NCI-H2196 treated with DMSO at 0.1 percent for 48 hours (cell line): ENCODE measurements around the gene ISG15.
"Not testable (repeated sequence)": the region's sequence is repeated elsewhere in the genome, so short reads cannot be mapped to it uniquely, and the experiment has no call there.

Experiments
- DNase-seq: peaks from one replicate; lab custom pipeline; 2025; ENCODE audit not compliant: unreplicated experiment; lab: John Stamatoyannopoulos, UW

Gene ISG15

DNA sequence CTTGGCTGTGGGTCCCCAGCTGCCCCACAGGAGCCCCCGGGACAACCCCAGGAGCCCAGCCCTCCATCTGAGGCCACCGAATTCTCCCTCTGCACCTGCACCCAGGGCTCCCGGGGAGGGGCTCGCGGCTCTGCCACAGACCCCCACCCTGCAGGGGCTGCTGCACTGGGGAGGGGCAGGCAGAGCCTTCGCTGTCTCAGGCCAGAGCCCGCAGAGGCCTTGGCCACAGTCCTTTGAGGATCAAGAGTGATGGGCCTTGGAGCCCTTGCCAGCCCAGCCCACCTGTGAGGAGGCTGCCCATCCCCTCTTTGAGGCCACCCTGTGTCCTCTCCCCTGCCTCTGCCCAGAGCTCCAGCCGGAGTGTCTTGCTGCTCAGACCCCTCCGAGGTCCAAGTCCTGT lies 37.9 kb upstream of the ISG15 start:
- no peak for DNase-seq

DNA sequence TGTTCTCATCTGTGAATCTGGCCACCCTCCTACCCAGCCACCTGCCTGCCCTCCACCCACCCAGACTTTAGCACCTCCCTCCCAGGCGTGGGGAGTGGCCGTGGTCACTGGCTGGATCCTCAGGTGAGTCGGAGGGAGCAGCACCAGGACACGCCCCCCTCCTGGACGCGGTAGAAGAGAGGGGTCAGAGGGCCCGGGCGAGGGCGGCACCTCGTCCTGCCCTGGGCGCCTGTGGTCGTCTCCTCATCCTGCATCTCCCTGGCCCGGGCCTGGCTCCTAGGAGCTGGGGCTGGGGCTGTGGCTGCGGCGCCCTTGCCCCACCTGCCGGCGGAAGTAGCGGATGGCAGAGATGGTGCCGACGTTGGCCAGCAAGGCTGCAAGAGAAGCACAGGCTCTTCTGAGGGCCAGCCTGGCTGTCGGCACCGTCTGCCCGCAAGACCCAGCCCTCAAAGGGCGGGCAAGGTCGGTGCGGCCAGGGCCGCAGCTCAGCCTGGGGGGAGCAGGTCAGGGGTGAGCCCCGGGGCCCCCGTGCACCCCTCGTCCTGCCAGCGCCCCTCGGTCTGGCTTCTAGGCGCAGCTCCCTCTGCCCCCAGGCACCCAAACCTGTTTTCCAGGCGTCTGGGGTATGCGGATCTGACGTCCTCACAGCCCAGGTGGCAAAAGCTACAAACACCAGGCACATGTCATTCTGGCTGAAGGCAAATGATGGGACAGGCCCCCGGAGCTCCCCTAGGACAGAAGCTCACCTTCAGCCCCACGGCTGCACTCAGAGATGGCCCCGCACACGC lies 37.2 kb upstream of the ISG15 start:
- DNase-seq: peak; percentile 70

DNA sequence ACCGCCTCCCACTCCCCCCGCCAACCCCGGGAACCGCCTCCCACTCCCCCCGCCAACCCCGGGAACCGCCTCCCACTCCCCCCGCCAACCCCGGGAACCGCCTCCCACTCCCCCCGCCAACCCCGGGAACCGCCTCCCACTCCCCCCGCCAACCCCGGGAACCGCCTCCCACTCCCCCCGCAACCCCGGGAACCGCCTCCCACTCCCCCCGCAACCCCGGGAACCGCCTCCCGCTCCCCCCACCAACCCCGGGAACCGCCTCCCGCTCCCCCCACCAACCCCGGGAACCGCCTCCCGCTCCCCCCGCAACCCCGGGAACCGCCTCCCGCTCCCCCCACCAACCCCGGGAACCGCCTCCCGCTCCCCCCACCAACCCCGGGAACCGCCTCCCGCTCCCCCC lies 36.5 kb upstream of the ISG15 start:
- not testable (repeated sequence) for DNase-seq

DNA sequence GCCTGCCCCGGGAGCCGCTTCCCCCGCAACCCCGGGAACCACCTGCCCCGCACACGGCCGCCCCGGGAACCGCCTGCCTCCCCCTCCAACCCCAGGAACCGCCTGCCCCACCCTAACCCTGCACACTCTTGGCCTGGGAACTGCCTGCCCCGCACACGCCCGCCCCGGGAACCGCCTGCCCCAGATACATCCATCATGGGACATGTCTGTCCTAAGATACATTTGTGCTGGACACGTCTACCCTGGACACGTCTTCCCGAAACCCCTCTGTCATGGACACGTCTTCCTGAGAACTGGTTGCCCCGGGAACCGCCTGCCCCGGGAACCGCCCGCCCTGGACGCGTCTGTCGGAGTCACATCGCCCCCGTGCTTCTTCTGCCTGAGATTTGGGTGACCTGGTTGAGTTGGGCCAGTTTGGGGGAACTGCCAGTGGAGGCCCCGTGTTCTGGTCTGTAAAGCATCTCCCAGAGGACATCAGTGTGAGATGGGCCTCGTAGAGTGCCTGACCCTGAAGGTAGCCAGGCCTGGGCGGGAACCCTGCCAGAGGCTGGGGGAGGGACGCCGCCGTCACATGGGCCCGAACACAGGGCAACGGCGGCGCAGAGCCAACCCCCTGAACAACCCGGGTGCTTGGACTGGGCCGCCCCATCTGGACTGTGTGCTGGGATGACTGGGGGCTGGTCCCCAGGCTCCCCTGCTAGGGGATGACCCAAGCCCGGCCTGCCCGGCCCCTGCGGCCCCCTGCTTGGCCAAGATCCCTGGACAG lies 35.0 kb upstream of the ISG15 start:
- no peak for DNase-seq

DNA sequence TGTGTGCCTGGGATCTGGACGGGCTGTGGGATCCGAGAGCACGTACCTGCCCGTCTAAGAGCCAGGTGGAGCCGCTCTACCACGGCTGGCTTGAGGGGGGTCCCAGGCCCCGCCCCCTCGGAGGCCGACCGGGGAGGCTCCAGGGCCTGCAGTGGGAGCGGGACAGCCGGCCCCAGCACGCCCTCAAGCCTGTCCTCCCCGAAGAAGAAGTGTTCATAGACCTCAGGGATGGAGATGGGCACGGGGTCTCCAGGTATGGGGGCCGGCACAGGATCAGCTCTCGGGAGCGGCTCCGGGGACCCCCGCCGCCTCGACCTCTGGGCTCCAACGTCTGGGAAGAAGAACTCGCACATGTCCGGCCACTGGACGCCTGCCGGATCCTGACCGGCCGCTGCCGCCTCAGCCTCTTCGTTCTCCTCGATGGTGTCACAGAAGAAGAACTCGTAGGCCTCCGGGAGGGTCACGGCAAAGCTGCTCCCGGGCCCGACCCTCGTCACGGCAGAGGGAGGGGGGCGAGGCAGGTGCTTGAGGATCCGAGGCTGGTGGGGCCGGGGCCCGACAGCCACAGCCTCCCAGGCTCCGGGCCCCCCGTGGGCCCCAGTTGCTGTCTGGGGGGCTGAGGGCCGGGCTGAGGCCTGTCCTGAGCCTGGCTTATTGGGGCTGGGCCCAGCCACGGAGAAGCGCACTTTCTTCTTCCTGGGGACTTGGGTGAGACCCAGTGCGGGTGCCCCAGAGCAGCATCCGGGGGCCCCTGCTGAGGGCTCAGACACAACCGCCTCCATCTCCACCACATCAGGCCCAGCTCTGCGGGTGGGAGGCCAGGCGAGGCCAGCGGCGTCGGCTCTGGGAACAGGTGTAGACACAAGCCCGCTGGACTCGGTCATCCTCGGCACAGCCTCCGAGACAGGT lies 34.2 kb upstream of the ISG15 start:
- no peak for DNase-seq

DNA sequence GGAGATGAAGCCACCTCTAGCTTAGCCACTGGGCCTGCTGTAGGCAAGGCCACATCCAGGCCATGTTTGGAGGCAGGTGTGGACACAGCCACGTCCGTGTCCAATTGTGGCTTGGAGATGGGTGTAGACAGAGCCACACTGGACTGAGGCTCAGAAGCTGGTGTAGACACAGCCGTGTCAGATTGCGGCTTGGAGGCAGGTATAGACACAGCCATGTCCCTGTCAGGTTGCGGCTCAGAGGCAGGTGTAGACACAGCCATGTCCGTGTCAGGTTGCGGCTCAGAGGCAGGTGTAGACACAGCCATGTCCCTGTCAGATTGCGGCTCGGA lies 33.6 kb upstream of the ISG15 start:
- no peak for DNase-seq

DNA sequence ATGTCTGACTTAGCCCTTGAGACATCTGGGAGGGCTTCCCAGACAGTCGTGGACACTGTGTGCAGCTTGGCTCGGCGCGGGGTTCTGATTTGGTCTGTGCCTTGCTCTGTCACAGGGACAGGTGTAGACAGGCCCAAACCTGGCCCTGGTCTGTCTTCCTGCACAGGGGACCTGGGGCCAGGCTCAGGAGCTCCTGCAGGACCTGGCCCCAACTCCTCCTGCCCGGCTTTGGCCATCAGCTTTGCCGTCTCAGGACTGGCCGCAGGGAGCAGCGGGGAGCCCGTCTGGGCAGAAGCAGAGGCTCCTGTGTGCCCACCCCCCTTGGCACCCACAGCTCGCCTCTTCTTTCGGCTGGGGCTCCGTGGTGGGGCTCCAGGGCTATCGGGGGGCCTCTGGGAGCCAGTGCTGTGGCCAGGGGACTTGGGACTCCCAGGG lies 33.1 kb upstream of the ISG15 start:
- no peak for DNase-seq

DNA sequence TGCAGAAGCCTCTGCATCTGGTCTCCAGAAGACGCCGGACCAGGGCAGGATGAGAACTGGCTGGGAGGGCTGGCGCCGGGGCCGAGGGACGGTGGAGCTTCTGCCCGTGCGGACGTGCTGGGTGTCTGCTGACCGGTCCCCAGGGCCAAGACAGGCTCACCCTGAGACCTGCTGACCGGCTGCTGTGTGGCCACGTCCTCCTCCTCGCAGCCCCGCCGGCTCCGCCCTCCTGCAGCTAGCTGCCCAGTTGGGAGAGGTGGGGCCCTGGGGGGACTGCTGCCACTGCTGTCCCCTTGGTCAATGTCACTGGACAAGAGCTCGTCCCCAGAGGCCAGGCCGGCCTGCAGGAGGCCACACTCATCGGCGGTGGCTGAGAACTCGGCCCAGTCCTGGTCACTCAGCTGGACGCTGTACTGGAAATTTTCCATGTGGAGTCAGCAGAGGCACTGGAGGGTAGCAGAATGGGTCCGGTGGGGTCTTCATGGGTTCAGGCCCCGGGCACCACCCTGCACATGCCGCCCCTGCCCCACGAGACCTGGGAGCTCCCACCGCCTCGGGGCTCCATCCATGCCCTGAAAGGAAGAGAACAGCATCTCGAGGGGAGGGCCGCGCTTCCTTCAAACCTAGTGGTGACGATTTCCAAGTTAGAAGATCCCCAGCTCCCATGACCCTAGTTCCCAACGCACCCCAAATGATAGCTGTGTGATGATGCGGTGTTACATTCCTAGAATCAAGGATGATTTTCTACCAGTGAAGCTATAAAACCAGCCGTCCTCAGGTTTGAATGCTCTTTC lies 32.5 kb upstream of the ISG15 start:
- no peak for DNase-seq

DNA sequence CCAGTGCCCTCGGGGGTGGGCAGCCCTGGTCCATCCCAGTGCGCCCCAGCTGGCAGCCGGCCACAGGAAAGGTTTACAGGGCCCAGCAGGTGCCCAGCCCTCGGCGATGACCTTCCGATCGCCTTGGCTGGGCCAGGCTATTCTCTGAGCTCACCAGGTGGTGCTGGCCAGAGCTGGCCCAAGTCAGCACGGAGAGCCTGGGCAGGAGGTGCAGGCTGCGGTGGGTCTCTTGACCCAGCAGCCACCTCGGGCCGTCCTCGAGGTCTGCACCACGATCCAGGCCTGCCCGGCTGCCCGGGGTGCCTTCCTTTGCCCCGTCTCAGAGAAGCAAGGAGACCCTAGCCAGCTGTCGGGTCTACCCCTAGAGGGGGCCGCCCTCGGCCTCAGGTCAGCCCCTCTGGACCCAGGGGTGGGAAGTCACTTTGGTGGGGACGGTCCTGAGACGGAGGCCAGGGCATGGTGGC lies 31.8 kb upstream of the ISG15 start:
- no peak for DNase-seq

DNA sequence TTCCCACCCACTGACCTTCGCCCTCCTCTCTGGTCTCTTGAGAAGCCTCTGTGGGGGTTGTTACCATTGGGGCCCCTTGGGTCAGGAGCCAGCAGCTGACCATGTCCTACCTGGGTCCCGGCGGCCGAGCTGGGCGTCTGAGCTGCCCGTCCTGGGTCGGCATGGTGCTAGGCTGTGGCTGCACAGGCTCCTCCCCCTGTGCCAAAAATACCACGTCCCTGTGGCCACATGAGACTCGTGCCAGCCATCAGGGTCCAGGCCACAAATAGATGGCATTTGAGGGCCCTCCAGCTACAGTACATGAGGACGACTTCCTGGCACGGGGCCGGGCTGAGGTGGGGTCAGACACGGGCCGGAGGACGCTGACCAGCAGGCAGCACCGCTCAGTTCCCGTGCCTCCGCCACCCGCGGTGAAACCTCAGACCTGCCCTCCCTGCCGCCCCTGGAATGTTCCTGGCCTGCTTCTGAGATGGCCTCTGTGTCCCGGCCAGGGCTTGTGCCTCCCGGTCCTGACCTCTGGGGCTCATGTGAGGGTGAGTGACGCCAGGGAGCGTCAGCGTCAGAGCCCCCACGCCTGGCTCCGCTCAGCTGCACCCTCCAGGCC lies 31.2 kb upstream of the ISG15 start, which contains the start of gene PERM1:
Gene PERM1, minus strand, starts transcription at position 139 of the 604 bp plus-strand sequence. CDS start 1,064 bp downstream, outside the sequence.
- DNase-seq: no peak

DNA sequence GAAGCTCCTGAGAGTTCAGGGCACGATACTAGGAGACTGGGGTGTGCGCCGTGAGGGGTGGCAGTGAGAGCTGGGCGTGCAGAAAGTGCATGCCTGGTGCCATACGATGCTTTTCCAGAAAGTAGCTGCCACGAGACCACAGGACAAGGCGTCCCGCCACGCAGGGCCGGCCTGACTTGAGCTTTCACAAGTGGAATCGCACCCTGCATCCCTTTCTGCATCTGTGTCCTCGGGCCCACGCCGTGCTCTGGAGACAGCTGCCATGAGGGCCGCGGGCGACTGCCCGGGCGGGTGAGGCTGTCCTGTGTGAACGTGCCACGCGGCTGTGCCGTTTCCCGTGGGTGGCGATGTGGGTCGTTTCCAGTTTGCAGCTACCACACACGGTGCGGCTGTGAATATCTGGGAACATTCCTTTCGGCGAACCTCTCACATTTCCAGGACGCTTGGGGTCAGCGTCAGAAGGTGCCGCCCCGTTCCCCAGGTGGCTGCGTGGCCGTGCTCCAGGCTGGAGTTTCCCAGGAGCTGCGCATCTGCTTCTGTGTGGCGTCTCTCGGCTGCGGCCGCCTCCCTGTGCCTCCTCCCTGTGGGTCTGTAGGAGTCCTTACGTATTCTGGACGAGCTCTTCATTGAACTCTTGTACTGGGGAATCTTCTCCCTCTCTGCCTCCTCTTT lies 30.4 kb upstream of the ISG15 start:
- no peak for DNase-seq

DNA sequence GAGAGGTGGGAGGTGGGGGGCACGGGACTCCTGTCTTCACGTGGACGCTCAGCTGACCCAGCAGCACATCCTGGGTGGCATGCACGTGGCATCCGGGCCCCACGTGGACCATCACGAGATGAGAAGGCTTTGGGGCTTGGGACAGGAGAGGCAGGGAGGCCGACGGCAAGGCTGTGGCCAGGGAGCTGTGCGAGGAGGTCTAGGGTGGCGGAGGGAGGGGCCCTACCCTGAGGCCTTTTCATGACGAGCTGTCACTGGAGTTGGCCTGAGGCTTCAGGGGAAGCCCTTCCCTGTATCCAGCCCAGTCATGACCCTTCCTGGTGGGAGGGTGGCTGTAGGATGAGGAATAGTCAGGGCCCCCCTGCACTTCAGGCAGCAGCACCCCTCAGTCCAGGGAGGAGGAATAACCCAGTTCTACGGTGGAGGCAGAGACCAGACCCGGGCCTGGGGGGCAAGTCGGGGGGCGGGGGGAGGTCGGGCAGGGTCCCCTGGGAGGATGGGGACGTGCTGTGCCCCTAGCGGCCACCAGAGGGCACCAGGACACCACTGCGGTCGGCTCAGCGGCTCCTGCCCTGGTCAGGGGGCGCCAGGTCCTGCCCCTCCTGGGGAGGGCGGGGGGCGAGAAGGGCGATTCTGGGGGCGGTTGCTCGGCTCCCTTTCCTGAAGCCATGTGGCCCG lies 29.4 kb upstream of the ISG15 start:
- DNase-seq: no peak

DNA sequence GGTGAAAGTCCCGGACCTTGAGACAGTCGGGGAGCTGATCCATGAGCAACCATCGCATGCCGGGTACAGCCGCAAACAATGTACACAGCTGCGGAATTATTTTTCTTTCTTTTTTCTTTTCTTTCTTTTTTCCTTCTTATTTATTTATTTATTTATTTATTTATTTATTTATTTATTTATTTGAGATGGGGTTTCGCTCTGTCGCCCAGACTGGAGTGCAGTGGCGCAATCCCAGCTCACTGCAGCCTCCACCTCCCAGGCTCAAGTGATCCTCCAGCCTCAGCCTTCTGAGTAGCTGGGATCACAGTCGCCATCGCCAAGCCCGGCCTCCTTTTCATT lies 28.9 kb upstream of the ISG15 start:
- no peak for DNase-seq

DNA sequence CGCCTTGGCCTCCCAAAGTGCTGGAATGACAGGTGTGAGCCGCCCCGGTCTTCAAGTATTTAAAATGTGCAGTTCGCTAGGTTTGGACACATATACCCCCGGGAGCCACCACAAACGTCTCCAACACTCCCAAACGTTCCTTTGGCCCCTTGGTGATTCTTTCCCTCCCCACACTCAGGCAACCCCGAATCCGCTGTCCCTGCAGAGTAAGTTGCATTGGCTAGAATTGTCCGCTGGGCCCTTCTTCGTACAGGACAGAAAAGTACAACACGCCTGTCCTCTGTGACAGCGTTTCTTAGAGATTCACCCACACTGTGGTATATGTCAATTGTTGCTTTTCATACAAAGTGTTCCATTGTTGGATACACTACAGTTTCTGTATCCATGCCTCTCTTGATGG lies 28.2 kb upstream of the ISG15 start:
- no peak for DNase-seq

DNA sequence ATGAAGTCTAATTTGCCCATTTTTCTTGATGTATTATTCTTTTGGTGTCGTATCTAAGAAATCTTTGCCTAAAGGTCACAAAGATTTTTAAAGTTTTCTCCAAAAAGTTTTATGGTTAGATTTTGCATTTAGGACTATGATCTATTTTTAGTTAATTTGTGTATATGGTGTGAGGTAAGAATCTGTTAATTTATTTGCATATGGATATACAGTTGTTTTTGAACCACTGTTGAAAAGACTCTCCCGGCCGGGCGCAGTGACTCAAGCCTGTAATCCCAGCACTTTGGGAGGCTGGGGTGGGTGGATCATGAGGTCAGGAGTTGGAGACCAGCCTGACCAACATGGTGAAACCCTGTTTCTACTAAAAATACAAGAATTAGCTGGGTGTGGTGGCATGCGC lies 25.2 kb upstream of the ISG15 start:
- not testable (repeated sequence) for DNase-seq

DNA sequence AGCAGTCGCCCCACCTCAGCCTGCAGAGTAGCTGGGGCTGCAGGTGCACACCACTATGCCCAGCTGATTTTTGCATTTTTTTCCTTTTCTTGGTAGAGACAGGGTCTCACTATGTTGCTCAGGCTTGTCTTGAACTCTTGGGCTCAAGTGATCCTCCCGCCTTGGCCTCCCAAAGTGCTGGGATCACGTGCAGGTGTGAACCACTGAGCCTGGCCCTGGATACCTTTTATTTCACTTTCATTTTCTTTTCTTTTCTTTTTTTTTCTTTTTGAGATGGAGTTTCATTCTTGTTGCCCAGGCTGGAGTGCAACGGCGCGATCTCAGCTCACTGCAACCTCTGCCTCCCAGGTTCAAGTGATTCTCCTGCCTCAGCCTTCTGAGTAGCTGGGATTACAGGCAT lies 22.0 kb upstream of the ISG15 start:
- not testable (repeated sequence) for DNase-seq

DNA sequence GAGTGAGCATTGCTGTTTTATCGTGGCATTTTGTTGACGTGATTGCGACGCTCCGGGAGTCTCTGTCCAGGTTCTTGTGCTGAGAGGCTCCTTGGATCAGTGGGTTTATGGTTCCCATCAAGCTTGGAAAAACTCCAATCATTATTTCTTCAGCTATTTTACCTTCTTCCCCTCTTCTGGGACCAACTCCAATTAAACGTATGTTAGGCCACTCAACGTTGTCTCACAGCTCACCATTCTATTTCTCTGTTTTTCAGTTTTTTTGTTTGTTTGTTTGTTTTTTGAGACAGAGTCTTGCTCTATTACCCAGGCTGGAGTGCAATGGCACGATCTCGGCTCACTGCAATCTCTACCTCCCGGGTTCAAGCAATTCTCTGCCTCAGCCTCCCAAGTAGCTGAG lies 21.4 kb upstream of the ISG15 start:
- DNase-seq: no peak

DNA sequence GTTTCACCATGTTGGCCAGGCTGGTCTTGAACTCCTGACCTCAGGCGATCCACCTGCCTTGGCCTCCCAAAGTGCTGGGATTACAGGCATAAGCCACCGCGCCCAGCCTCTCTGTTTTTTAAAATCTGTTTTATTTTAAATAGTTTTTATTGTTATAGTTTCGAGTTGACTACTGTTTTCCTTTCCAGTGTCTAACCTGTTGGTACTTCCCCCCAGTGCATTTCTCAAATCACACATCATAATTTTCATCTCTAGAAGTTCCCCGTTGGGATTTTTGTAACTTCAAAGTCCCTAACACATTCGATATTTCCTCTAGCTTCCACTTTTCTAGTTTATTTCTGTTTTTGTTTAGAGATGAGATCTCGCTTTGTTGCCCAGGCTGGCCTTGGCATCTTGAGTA lies 20.9 kb upstream of the ISG15 start:
- no peak for DNase-seq

DNA sequence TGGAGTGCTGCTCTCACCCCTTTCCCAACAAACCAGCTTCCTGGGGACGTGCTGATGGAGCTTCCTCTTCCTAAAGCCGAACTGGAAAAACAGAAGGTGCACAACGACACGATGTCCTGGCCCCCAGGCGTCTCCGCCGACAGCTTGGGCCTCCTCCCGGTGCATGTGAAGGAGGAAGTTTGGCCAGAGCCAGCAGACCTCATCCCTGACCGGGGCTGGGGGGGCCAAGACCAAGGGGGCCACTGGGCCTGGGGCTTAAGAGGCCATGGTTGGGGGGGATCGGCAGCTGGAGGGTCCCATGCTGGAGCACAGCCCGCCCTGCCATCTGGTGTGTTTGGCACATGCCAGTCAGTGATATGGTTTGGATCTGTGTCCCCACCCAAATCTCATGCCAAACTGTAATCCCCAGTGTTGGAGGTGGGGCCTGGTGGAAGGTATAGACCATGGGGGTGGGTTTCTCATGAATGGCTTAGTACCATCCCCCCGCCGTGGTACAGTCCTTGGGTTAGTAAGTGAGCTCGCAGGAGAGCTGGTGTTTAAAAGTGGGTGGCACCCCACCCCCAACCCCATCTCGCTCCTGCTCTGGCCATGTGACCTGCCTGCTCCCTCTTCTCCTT lies 19.8 kb upstream of the ISG15 start:
- DNase-seq: no peak
